Measurements from ENCODE around the gene DHCR24. TPM values are rescaled to one million over a fixed set of nuclear protein-coding genes. Genes with fewer than 3 reads are reported as not detected.

DHCR24 gene
- total RNA-seq, 1 experiment from 2014 or later = 65.8 TPM

DNA sequence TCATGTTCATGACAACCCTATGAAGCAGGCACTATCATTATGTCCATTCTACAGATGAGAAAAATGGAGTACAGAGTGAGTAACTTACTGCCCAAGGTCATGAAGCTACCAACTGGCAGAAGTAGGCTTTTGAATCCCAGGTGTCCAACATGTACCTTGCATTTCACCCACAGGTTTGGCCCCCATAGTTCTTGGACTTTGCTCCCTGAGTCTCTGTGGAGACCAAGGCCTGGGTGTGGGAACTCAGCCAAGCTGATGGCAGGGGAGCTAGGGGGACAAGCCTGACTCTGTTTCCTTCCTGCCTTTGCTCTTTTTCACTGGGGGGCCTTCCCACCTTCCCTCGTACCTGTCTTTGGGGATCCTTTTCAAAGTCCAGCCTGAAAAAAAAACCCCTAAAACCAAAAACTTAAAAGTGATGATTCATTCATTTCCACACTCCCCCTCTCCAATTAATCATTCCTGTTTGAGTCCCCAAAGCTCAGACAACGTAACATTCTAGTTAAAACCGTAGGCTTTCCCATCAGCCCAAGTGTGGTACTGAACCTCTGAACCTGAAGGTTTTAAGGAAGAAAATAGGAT, 77.4 kb downstream of the DHCR24 start:
- DNase-seq (ENCODE audit: low read depth in 1 of 2, low spot score in 2 of 2) = no peak
- Histone ChIP-seq H3K27ac (no peak overlapping the region), H3K27me3 (replicated peaks) (no peaks in the 10 kb centered on the region), H3K4me1 (replicated peaks) (peaks cover 6% of the 10 kb centered on the region), H3K4me3 (no peak overlapping the region), H3K36me3 (no peaks in the 10 kb centered on the region), H3K9me3 (replicated peaks) (no peaks in the 10 kb centered on the region)

GRCh38 chr1:54808443-54809207, 78.4 kb downstream of the DHCR24 start:
- Histone ChIP-seq H3K27me3 (replicated peaks) (no peaks in the 10 kb centered on the region), H3K27ac (no peak overlapping the region), H3K4me1 (replicated peaks) (peaks cover 6% of the 10 kb centered on the region), H3K4me3 (no peak overlapping the region), H3K9me3 (replicated peaks) (no peaks in the 10 kb centered on the region), H3K36me3 (no peaks in the 10 kb centered on the region)
- DNase-seq (ENCODE audit: low read depth in 1 of 2, low spot score in 2 of 2) = peak in 1 of 2 experiments; percentile 40

- no peak overlapping the region for H3K4me3 ChIP-seq
- H3K27ac ChIP-seq = no peak overlapping the region
- peak in 1 of 2 experiments; percentile 36 for DNase-seq (ENCODE audit: low read depth in 1 of 2, low spot score in 2 of 2)
- no peaks in the 10 kb centered on the region for H3K36me3 ChIP-seq
- peaks cover 6% of the 10 kb centered on the region for H3K4me1 ChIP-seq (replicated peaks)
- H3K27me3 ChIP-seq (replicated peaks) = no peaks in the 10 kb centered on the region
- H3K9me3 ChIP-seq (replicated peaks) = no peaks in the 10 kb centered on the region
These were observed 79.2 kb downstream of the DHCR24 start for GRCh38 chr1:54807756-54808155.

GRCh38 chr1:54806931-54807611, 79.9 kb downstream of the DHCR24 start:
- peak in 1 of 2 experiments; percentile 59 for DNase-seq (ENCODE audit: low read depth in 1 of 2, low spot score in 2 of 2)
- Histone ChIP-seq H3K27me3 (replicated peaks) (peaks cover under 1% of the 10 kb centered on the region; the same call in 1 of the 2 replicates), H3K27ac (no peak overlapping the region), H3K4me1 (replicated peaks) (peaks cover 6% of the 10 kb centered on the region), H3K36me3 (no peaks in the 10 kb centered on the region), H3K4me3 (no peak overlapping the region), H3K9me3 (replicated peaks) (no peaks in the 10 kb centered on the region)

DNA sequence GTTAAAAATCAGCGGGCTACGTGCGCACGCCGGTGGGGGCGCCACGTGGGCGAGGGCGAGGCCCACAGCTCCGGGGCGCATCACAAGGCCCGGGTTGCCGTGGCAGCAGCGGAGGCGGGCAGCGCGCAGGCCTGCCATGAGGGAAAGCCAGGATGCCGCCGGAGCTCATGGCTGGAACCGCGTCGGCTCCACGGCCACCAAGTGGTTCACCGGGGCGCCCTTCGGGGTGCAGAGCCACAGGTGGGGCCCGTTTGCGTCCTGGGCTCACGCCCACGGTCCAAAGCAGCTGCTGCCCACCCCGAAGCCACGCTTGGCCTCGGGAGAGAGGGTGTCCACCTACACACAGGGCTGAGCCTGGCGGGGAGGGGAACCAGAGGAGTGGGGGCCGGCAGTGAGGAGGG, 81.0 kb downstream of the DHCR24 start:
- Histone ChIP-seq H3K4me3 (no peak overlapping the region), H3K27ac (no peak overlapping the region), H3K36me3 (no peaks in the 10 kb centered on the region), H3K9me3 (replicated peaks) (no peaks in the 10 kb centered on the region), H3K27me3 (replicated peaks) (peaks cover 11% of the 10 kb centered on the region), H3K4me1 (replicated peaks) (peaks cover 9% of the 10 kb centered on the region)
- no peak for DNase-seq (ENCODE audit: low read depth in 1 of 2, low spot score in 2 of 2)

GRCh38 chr1:54805466-54805865, 81.5 kb downstream of the DHCR24 start:
- H3K4me1 ChIP-seq (replicated peaks) = peaks cover 10% of the 10 kb centered on the region
- H3K27ac ChIP-seq = no peak overlapping the region
- peaks cover 17% of the 10 kb centered on the region for H3K27me3 ChIP-seq (replicated peaks)
- H3K9me3 ChIP-seq (replicated peaks) = no peaks in the 10 kb centered on the region
- H3K36me3 ChIP-seq = no peaks in the 10 kb centered on the region
- no peak overlapping the region for H3K4me3 ChIP-seq
- no peak for DNase-seq (ENCODE audit: low read depth in 1 of 2, low spot score in 2 of 2)

DNA sequence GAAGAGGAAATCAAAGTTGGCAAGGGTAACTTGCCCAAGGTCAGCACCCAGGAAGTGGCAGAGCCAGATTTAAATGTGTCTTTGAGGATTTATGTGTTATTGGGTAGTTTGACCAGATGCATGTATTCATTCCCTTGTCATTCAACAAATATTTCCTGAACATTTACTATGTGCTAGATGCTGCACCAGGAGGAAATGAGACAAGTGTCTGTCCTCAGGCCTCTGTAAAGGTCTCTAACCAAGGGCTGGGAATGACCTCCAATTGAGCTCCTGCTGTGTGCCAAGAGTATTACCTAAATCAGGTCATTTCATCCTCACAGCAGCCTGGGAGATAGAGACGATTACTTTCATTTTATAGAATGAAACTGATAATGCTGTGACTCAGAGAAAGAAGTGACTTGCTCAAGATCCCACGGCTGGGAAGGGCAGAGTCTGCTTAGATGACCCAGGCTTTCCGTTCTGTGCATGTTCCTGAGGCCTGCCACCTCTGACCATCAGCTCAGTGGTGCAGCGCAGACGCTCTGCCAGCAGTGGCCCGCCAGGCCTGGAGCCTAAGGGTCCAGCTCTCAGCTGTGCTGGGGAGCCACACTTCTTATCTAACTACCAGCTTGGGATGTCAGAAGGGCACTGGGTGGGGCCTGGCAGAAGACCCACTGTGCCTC, 82.4 kb downstream of the DHCR24 start:
- peaks cover 10% of the 10 kb centered on the region for H3K4me1 ChIP-seq (replicated peaks)
- H3K9me3 ChIP-seq (replicated peaks) = no peaks in the 10 kb centered on the region
- DNase-seq (ENCODE audit: low read depth in 1 of 2, low spot score in 2 of 2) = no peak
- H3K27me3 ChIP-seq (replicated peaks) = peaks cover 21% of the 10 kb centered on the region
- no peak overlapping the region for H3K4me3 ChIP-seq
- H3K27ac ChIP-seq = no peak overlapping the region
- no peaks in the 10 kb centered on the region for H3K36me3 ChIP-seq

- Histone ChIP-seq H3K27ac (no peak overlapping the region), H3K4me1 (replicated peaks) (peaks cover 10% of the 10 kb centered on the region), H3K9me3 (replicated peaks) (no peaks in the 10 kb centered on the region), H3K27me3 (replicated peaks) (peaks cover 24% of the 10 kb centered on the region), H3K4me3 (no peak overlapping the region), H3K36me3 (no peaks in the 10 kb centered on the region)
- no peak for DNase-seq (ENCODE audit: low read depth in 1 of 2, low spot score in 2 of 2)
These were observed 83.1 kb downstream of the DHCR24 start for GRCh38 chr1:54803761-54804470.

DNA sequence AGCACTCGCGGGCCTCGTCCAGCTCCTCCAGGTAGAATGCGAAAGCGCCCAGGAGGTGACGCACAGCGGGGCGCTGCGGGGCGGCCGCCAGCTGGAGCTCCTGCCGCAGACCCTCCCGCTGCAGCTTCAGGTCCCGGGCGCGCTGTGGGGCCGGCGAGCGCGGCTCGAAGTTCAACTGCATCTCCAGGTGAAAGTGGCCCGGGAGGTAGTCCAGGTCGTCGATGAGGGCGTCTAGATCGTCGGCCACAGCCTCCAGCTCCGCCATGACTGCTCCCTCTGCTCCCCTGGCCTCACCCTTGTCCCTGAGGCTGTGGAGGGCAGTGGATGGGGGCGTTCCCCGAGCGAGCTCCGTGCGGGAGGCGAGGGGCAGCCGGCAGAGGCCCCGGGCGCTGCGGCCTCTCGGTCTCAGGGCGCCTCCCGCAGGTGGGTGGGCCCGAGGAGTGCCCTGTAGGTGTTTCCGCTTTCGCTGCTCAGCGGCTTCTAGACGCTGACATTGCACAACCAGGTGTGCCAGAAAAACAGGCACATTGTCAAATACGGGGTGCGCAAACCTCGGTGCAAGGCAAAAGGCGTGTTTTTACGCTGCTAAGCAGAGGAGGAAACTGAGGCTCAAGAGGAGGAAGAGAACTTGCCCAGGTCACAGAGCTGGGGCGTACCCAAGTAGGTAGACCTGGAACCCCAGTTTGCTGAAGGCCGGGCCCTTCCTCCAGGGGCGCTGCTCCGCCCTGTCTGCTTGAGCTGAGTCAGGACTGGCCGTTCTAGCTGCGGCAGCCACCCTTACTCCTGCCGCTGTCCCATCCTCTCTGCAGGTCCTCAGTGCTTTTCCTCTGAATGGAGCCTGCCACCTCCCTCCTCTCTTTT, 85.9 kb downstream of the DHCR24 start, which contains the start of gene TTC22:
TTC22 (minus strand) TSS at position 425 of the 861 bp plus-strand sequence; CDS start at position 265, 160 bp downstream.
- peaks cover 32% of the 10 kb centered on the region for H3K27me3 ChIP-seq (replicated peaks)
- no peak within 1 kb of the TSS for H3K27ac ChIP-seq
- no peak for DNase-seq (ENCODE audit: low read depth in 1 of 2, low spot score in 2 of 2)
- H3K4me3 ChIP-seq = no peak within 1 kb of the TSS
- H3K4me1 ChIP-seq (replicated peaks) = peaks cover 4% of the 10 kb centered on the region; the same call in 1 of the 2 replicates
- H3K9me3 ChIP-seq (replicated peaks) = no peaks in the 10 kb centered on the region
- H3K36me3 ChIP-seq = no peaks in the 10 kb centered on the region

- H3K9me3 ChIP-seq (replicated peaks) = no peaks in the 10 kb centered on the region
- H3K4me3 ChIP-seq = no peak overlapping the region
- no peaks in the 10 kb centered on the region for H3K36me3 ChIP-seq
- H3K27me3 ChIP-seq (replicated peaks) = peaks cover 32% of the 10 kb centered on the region
- peaks cover 4% of the 10 kb centered on the region; the same call in 1 of the 2 replicates for H3K4me1 ChIP-seq (replicated peaks)
- no peak for DNase-seq (ENCODE audit: low read depth in 1 of 2, low spot score in 2 of 2)
- H3K27ac ChIP-seq = no peak overlapping the region
These were observed 86.7 kb downstream of the DHCR24 start for GRCh38 chr1:54800041-54800898.

All from SJSA1 (cell line).